Spleen (tissue), 7 donors: ENCODE measurements around the gene GFRAL.

ENCODE experiments used
- CTCF ChIP-seq, 11 experiments: fragments of 200-600 bp in 7 of 11; fragments of 450-650 bp in 4 of 11; sonication (generic) in 4 of 11; IDR thresholded peaks in 8 of 11; conservative IDR thresholded peaks in 3 of 11; 1 replicate in 7 of 11; 2 replicates in 4 of 11; pipeline versions ENCODE4 v1.4.0 to v1.8.0; 2016 to 2021; ENCODE audit warnings: antibody characterized with exemption in 11 of 11, inconsistent platforms in 4 of 11, mild to moderate bottlenecking in 1 of 11
- POLR2AphosphoS5 ChIP-seq, 3 donors: sonication (generic); formaldehyde crosslinking; IDR thresholded peaks; one replicate each; pipeline ENCODE4 v1.5.1; 2017; ENCODE audit warnings: antibody characterized with exemption in 3 of 3
- donor health status: DM: no; HTN: no; CAD: no; lungs with moderate emphysema.
- donor health status: DM: no; HTN: no; CAD: no.
- donor health status: DM: no; HTN: no; CAD: no.

- TF ChIP-seq CTCF (IDR thresholded peaks at IDR 0.05 in 8 of 11, conservative IDR thresholded peaks at IDR 0.05 in 3 of 11) (no peak), POLR2AphosphoS5 (IDR thresholded peaks at IDR 0.05) (no peak)
Observed at GRCh38 chr6:55304747-55305146, 22.5 kb upstream of the GFRAL start.
